Retinal pigment epithelial cell (primary cell): ENCODE measurements around the gene ULK1.

Source experiments
- DNase-seq: peaks from one replicate; pipeline ENCODE4 v3.0.0-alpha.2; 2010; ENCODE audit warnings: low read depth
- H3K4me3 ChIP-seq: 2 replicates; pipeline ENCODE4 v1.5.1; 2011; ENCODE audit warnings: mild to moderate bottlenecking, low read length, control low read depth, moderate library complexity
- CTCF ChIP-seq: conservative IDR thresholded peaks from 2 replicates; pipeline ENCODE4 v1.5.1; 2011; ENCODE audit warnings: low read depth, low read length, control low read depth, inconsistent platforms

Gene ULK1

DNA sequence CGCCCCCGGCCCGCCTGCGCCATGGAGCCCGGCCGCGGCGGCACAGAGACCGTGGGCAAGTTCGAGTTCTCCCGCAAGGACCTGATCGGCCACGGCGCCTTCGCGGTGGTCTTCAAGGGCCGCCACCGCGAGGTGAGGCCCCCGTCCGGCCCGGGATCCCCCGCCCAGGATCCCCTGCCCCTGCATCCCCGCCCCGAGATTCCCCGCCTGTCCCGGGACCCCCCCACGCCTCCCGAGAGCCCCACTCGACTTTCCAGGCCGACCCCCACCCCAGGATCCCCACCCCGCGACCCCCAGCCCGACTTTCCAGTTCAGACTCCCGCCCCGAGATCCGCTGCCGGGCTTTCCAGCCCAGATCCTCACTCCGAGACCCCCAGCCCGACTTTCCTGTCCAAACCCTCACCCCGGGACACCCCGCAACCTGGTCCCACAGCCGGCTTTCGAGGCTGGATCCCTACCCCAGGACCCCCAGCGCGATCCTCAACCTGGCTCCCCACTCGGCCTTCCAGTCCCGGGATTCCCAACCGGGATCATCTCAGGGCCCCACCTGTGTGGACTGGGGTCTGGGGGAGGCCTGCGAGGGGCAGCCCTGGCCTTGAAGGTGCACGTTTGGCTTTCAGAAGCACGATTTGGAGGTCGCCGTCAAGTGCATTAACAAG lies 688 bp downstream of the ULK1 start:
- peak overlapping the region; percentile 61 for H3K4me3 ChIP-seq
- DNase-seq: no peak
- TF ChIP-seq CTCF: no peak

- H3K4me3 ChIP-seq: peak overlapping the region; percentile 61
- no peak for TF ChIP-seq CTCF
- no peak for DNase-seq
Measured at GRCh38 chr12:131895640-131896079, 1.2 kb downstream of the ULK1 start.

DNA sequence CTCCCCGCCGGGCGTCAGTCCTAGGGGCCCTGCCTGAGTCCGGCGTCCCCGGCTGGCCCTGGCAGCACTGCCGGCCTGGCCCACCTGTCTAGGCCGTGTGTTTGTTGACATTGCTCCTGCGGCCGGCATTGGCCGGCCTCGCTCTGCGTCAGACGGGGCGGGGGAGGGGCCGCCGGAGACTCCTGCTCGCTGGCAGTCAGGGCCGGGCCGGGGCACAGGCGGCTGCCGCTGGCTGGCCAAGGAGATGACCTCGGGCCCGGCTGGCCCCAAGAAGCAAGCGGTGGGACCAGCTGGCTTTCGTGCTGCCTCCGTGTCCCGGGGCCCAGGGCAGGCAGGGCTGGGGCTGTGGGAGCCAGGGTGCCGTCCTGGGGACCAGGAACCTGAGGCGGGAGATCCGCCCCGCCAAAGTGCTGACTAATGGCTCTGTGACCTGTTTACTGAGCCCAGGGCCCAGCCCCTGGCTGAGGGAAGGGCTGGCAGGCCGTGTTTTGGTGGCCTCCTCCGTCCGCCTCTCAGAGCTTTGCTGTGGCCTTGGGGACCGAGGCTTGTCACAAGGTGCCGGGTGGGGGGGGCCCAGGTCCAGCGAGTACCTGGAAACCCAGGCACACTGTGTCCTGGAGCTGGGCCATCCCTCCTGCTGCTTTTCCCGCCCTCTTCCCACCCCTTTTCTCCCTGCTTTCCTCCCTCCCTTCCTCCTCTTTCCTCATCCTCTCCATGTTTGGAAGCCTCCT lies 1.8 kb downstream of the ULK1 start:
- peak overlapping the region; percentile 61 for H3K4me3 ChIP-seq
- no peak for DNase-seq
- no peak for TF ChIP-seq CTCF

GRCh38 chr12:131896811-131897270 lies 2.4 kb downstream of the ULK1 start:
- TF ChIP-seq CTCF: no peak
- DNase-seq: no peak
- H3K4me3 ChIP-seq: no peak overlapping the region

- TF ChIP-seq CTCF: no peak
- DNase-seq: no peak
- no peak overlapping the region for H3K4me3 ChIP-seq
Measured at GRCh38 chr12:131897276-131897675, 2.9 kb downstream of the ULK1 start.

DNA sequence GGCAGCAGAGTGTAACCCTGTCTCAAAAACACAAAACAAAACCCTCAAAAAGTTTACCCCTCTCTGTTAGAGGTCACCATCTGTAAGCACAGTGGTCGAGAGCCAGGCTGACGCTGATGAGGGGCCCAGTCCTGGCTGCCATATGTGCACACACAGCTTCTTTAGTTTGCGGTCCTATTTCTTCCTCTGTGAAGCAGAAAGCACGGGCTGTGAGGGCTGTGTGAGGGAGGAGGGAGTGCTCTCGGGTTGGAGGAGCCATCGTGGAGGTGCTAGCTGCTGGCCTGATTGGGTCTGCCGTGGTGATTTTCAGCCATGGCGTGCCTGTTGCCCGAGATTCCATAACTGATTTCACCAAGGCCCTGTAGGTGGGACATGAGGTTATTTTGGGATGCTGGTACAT lies 3.5 kb downstream of the ULK1 start:
- TF ChIP-seq CTCF: no peak
- DNase-seq: no peak
- H3K4me3 ChIP-seq: no peak overlapping the region

- TF ChIP-seq CTCF: no peak
- H3K4me3 ChIP-seq: no peak overlapping the region
- no peak for DNase-seq
Measured at GRCh38 chr12:131900397-131900796, 6.0 kb downstream of the ULK1 start.
